T-cell (primary cell): ENCODE measurements around the gene HEMGN. TPM values are rescaled to one million over a fixed set of nuclear protein-coding genes. Genes with fewer than 3 reads are reported as not detected.

ENCODE experiments used
- ATAC-seq, 4 experiments: fragments of 200-7000 bp in 3 of 4; fragments of 150-1000 bp in 1 of 4; cut with Tn5 transposase; replicated peaks in 1 of 4; 1 replicate in 3 of 4; 2 replicates in 1 of 4; pipeline ENCODE4 v1.10.0; 2021; ENCODE audit warnings: moderate library complexity in 3 of 4, mild to moderate bottlenecking in 2 of 4, moderate number of reproducible peaks in 1 of 4
- CTCF ChIA-PET, 2 donors: fragments of 300-600 bp; sonication (Branson Sonifier 250); formaldehyde crosslinking; loops; one replicate each; lab custom pipeline; 2022; ENCODE audit warnings: antibody characterized with exemption in 2 of 2; lab: Charles Lee
- POLR2A ChIA-PET, 2 donors: fragments of 300-600 bp; sonication (Branson Sonifier 250); formaldehyde crosslinking; loops; one replicate each; lab custom pipeline; 2022; ENCODE audit warnings: antibody characterized with exemption in 2 of 2; lab: Charles Lee
- DNase-seq, 35 experiments: peaks; one replicate each; pipeline versions ENCODE4 v3.0.0 to v3.0.0-alpha.2; 2013 to 2023
- H3K27ac ChIP-seq: one replicate; pipeline ENCODE4 v1.5.1; 2013; ENCODE audit warnings: low read length
- H3K27me3 ChIP-seq, 2 experiments: replicated peaks in 1 of 2; 1 replicate in 1 of 2; 2 replicates in 1 of 2; pipeline versions ENCODE4 v1.6.1 to v1.7.0; 2013; ENCODE audit warnings: low read length in 1 of 2, mixed read lengths in 1 of 2; ENCODE audit not compliant: control insufficient read depth in 2 of 2, insufficient read depth in 2 of 2; ENCODE audit errors: extremely low read depth in 1 of 2
- H3K36me3 ChIP-seq, 2 donors: 1 replicate in 1 of 2; 2 replicates in 1 of 2; pipeline versions ENCODE4 v1.6.1 to v1.7.0; 2013; ENCODE audit warnings: low read length in 1 of 2; ENCODE audit not compliant: control insufficient read depth in 2 of 2, insufficient read depth in 1 of 2; ENCODE audit errors: extremely low read depth in 1 of 2
- H3K4me1 ChIP-seq, 2 experiments: 1 replicate in 1 of 2; 2 replicates in 1 of 2; pipeline versions ENCODE4 v1.6.1 to v1.7.0; 2013; ENCODE audit warnings: low read length in 2 of 2, mixed read lengths in 1 of 2; ENCODE audit not compliant: insufficient read depth in 2 of 2, control insufficient read depth in 1 of 2; ENCODE audit errors: extremely low read depth in 1 of 2
- H3K4me3 ChIP-seq, 2 donors: 1 replicate in 1 of 2; 2 replicates in 1 of 2; pipeline versions ENCODE4 v1.5.1 to v1.7.0; 2013; ENCODE audit warnings: mild to moderate bottlenecking in 2 of 2, low read length in 1 of 2, moderate library complexity in 1 of 2; ENCODE audit not compliant: control insufficient read depth in 1 of 2; ENCODE audit errors: extremely low read depth in 1 of 2
- H3K9me3 ChIP-seq: 2 replicates; pipeline ENCODE4 v1.7.0; 2013
- H3K27ac Mint-ChIP-seq, 2 donors: one replicate each; pipeline ENCODE4 v1.8.0; 2020 to 2021; ENCODE audit warnings: mild to moderate bottlenecking in 2 of 2, mixed read lengths in 2 of 2
- H3K27me3 Mint-ChIP-seq, 2 donors: one replicate each; pipeline ENCODE4 v1.8.0; 2021 to 2022; ENCODE audit warnings: mixed read lengths in 2 of 2
- H3K36me3 Mint-ChIP-seq: one replicate; pipeline ENCODE4 v1.8.0; 2021; ENCODE audit warnings: mixed read lengths
- H3K4me1 Mint-ChIP-seq, 3 donors: one replicate each; pipeline ENCODE4 v1.8.0; 2020 to 2022; ENCODE audit warnings: mixed read lengths in 3 of 3, mild to moderate bottlenecking in 1 of 3
- H3K4me3 Mint-ChIP-seq, 3 donors: one replicate each; pipeline ENCODE4 v1.8.0; 2020 to 2022; ENCODE audit warnings: mild to moderate bottlenecking in 3 of 3, mixed read lengths in 3 of 3, moderate library complexity in 3 of 3
- H3K9me3 Mint-ChIP-seq, 3 donors: one replicate each; pipeline ENCODE4 v1.8.0; 2020 to 2022; ENCODE audit warnings: mixed read lengths in 3 of 3
- WGBS: methylation state at CpG from one replicate; pipeline ENCODE4 v1.1.5; 2013; ENCODE audit warnings: missing lambda C conversion rate; ENCODE audit not compliant: insufficient coverage; 5-methylcytosine and 5-hydroxymethylcytosine counted together
- total RNA-seq, 35 experiments: library from RNA in 6 of 35; stranded (reverse) in 6 of 35; fragments of 120-200 nt in 1 of 35; gene quantifications; one replicate each; pipeline versions ENCODE4 v1.2.1 to v1.2.4 and lab custom pipeline; 2013 to 2026

Gene HEMGN
- total RNA-seq, 5 donors from 2014 or later (not counting 1 experiment from before 2014, with no cell fraction given) = 1.3 to 3.7 (median 1.7) TPM

- H3K36me3 Mint-ChIP-seq = no peaks in the 10 kb centered on the region
- H3K4me3 Mint-ChIP-seq = peak overlapping the region; percentile 37 to 59 (median 55)
- H3K27me3 Mint-ChIP-seq = no peaks in the 10 kb centered on the region
- Histone ChIP-seq H3K4me3 (peak overlapping the region in 1 of 2 donors; percentile 6), H3K4me1 (peaks cover 18 to 46% of the 10 kb centered on the region in 2 experiments), H3K36me3 (no peaks in the 10 kb centered on the region), H3K27me3 (no peaks in the 10 kb centered on the region), H3K27ac (no peak overlapping the region), H3K9me3 (no peaks in the 10 kb centered on the region)
- peak overlapping the region; percentile 72 to 97 for H3K27ac Mint-ChIP-seq
- ATAC-seq (peak in 1 of 4 experiments; percentile 55), DNase-seq (no peak)
- no peaks in the 10 kb centered on the region for H3K9me3 Mint-ChIP-seq
- ChIA-PET CTCF (interaction anchor here in 1 of 2 donors (0.5 to 1.2 kb wide), 2 partner anchors 95 to 106 kb away, joined by 3 read pairs; no protein-coding TSS in a partner anchor), POLR2A (interaction anchor here in 1 of 2 donors (0.6 to 0.7 kb wide), 2 partner anchors 34 to 257 kb away, joined by 3 read pairs; no protein-coding TSS in a partner anchor)
- 69% methylated on average over 2 of the region's 4 CpGs for WGBS
- H3K4me1 Mint-ChIP-seq = peaks cover 44 to 48% (median 47%) of the 10 kb centered on the region in 3 donors
These were observed 8.9 kb downstream of the HEMGN start for GRCh38 chr9:97928986-97929604.

GRCh38 chr9:97925497-97926334 is 12.3 kb downstream of the HEMGN start:
- no peak overlapping the region for H3K27ac Mint-ChIP-seq
- no peaks in the 10 kb centered on the region for H3K9me3 Mint-ChIP-seq
- CTCF ChIA-PET = interaction anchor here (0.6 to 1.4 kb wide), 4 partner anchors 24 to 108 kb away, joined by 3 to 6 read pairs (median 4); no protein-coding TSS in a partner anchor
- DNase-seq (no peak), ATAC-seq (no peak)
- peaks cover 3% of the 10 kb centered on the region for H3K36me3 Mint-ChIP-seq
- POLR2A ChIA-PET = interaction anchor here in 1 of 2 donors (0.6 kb wide), 1 partner anchor 320 kb away, joined by 9 read pairs; no protein-coding TSS in a partner anchor
- Histone ChIP-seq H3K9me3 (no peaks in the 10 kb centered on the region), H3K27ac (no peak overlapping the region), H3K27me3 (no peaks in the 10 kb centered on the region), H3K4me3 (no peak overlapping the region), H3K36me3 (no peaks in the 10 kb centered on the region), H3K4me1 (peaks cover 23 to 30% of the 10 kb centered on the region in 2 experiments)
- H3K4me1 Mint-ChIP-seq = peaks cover 44 to 48% (median 48%) of the 10 kb centered on the region in 3 donors
- no peaks in the 10 kb centered on the region for H3K27me3 Mint-ChIP-seq
- no peak overlapping the region for H3K4me3 Mint-ChIP-seq
- no CpG with 5 or more reads among the region's 5 CpGs for WGBS

GRCh38 chr9:97924386-97924785 is 13.6 kb downstream of the HEMGN start:
- peaks cover 3% of the 10 kb centered on the region for H3K36me3 Mint-ChIP-seq
- H3K4me3 Mint-ChIP-seq = no peak overlapping the region
- Histone ChIP-seq H3K4me3 (no peak overlapping the region), H3K9me3 (no peaks in the 10 kb centered on the region), H3K4me1 (peaks cover 24 to 30% of the 10 kb centered on the region in 2 experiments), H3K36me3 (no peaks in the 10 kb centered on the region), H3K27me3 (no peaks in the 10 kb centered on the region), H3K27ac (no peak overlapping the region)
- 100% methylated on average over 1 of the region's 4 CpGs for WGBS
- ChIA-PET CTCF (interaction anchor here (0.5 to 7.9 kb wide), 23 partner anchors 12 to 340 kb away, joined by 3 to 59 read pairs (median 4); partner anchors contain the start of genes NANS (in 1 of the 2), NCBP1 (in 1 of the 2) and TSTD2 (in 1 of the 2)), POLR2A (interaction anchor here in 1 of 2 donors (0.6 kb wide), 1 partner anchor 86 kb away, joined by 5 read pairs; no protein-coding TSS in a partner anchor)
- DNase-seq (no peak), ATAC-seq (no peak)
- H3K27me3 Mint-ChIP-seq = no peaks in the 10 kb centered on the region
- no peak overlapping the region for H3K27ac Mint-ChIP-seq
- peaks cover 45 to 50% (median 48%) of the 10 kb centered on the region in 3 donors for H3K4me1 Mint-ChIP-seq
- H3K9me3 Mint-ChIP-seq = no peaks in the 10 kb centered on the region

GRCh38 chr9:97923529-97924108 is 14.4 kb downstream of the HEMGN start:
- POLR2A ChIA-PET = interaction anchor here (0.6 to 4.3 kb wide), 3 partner anchors 18 to 49 kb away, joined by 3 to 62 read pairs (median 11); no protein-coding TSS in a partner anchor
- no CpG with 5 or more reads among the region's 8 CpGs for WGBS
- peak; percentile 41 to 87 (median 71) for DNase-seq

GRCh38 chr9:97921959-97922724 is 15.8 kb downstream of the HEMGN start, which contains the start of gene TRMO:
TRMO (minus strand) TSS chr9:97922500; CDS start chr9:97922493, 7 bp downstream.
- under 1% methylated on average over 54 of the region's 54 CpGs for WGBS
- CTCF ChIA-PET = interaction anchor here (0.6 to 7.9 kb wide), 32 partner anchors 8 to 1193 kb away, joined by 3 to 59 read pairs (median 6); partner anchors contain the start of genes ANP32B (in 2 of the 2), NANS (in 1 of the 2), NCBP1 (in 1 of the 2) and TBC1D2 (in 1 of the 2)

More at GRCh38 chr9:97923529-97924108, 14.4 kb downstream of the HEMGN start:
- H3K4me3 ChIP-seq = peak overlapping the region; percentile 19
- peaks cover 45 to 50% (median 50%) of the 10 kb centered on the region in 3 donors for H3K4me1 Mint-ChIP-seq
- H3K36me3 ChIP-seq = no peaks in the 10 kb centered on the region
- peak overlapping the region; percentile 87 to 96 (median 92) for H3K4me3 Mint-ChIP-seq
- ATAC-seq = peak; percentile 6 to 20 (median 16)
- CTCF ChIA-PET = interaction anchor here (0.5 to 7.9 kb wide), 26 partner anchors 13 to 340 kb away, joined by 3 to 59 read pairs (median 4); partner anchors contain the start of genes NANS (in 1 of the 2), NCBP1 (in 1 of the 2), TBC1D2 (in 1 of the 2) and TSTD2 (in 1 of the 2)
- H3K4me1 ChIP-seq = peaks cover 27 to 36% of the 10 kb centered on the region in 2 experiments
- H3K27ac Mint-ChIP-seq = peak overlapping the region; percentile 87 to 100
- no peaks in the 10 kb centered on the region for H3K9me3 ChIP-seq
- H3K36me3 Mint-ChIP-seq = peaks cover 8% of the 10 kb centered on the region
- no peaks in the 10 kb centered on the region for H3K27me3 Mint-ChIP-seq
- peak overlapping the region; percentile 99 for H3K27ac ChIP-seq
- H3K9me3 Mint-ChIP-seq = no peaks in the 10 kb centered on the region
- H3K27me3 ChIP-seq = no peaks in the 10 kb centered on the region

More at GRCh38 chr9:97921959-97922724, 15.8 kb downstream of the HEMGN start, which contains the start of gene TRMO:
- peak within 1 kb of the TSS; percentile 98 to 100 for H3K27ac Mint-ChIP-seq
- H3K36me3 Mint-ChIP-seq = peaks cover 9% of the 10 kb centered on the region
- no peaks in the 10 kb centered on the region for H3K27me3 ChIP-seq
- H3K27ac ChIP-seq = peak within 1 kb of the TSS; percentile 99
- H3K36me3 ChIP-seq = no peaks in the 10 kb centered on the region
- H3K4me1 Mint-ChIP-seq = peaks cover 50 to 55% (median 53%) of the 10 kb centered on the region in 3 donors
- DNase-seq (peak; percentile 96 to 100 (median 97)), ATAC-seq (peak; percentile 77 to 82 (median 78))
- H3K4me1 ChIP-seq = peaks cover 36 to 38% of the 10 kb centered on the region in 2 experiments
- H3K9me3 Mint-ChIP-seq = no peaks in the 10 kb centered on the region
- no peaks in the 10 kb centered on the region for H3K27me3 Mint-ChIP-seq
- H3K9me3 ChIP-seq = no peaks in the 10 kb centered on the region
- peak within 1 kb of the TSS; percentile 69 to 74 for H3K4me3 ChIP-seq
- POLR2A ChIA-PET = interaction anchor here (0.6 to 4.3 kb wide), 29 partner anchors 10 to 1268 kb away, joined by 3 to 62 read pairs (median 5); partner anchors contain the start of genes XPA (in 2 of the 2), ANP32B (in 1 of the 2), NANS (in 1 of the 2) and NCBP1 (in 1 of the 2)
- peak within 1 kb of the TSS; percentile 87 to 96 (median 92) for H3K4me3 Mint-ChIP-seq
